Left lung (tissue), 10 donors: ENCODE data around the gene MAPT. TPM values are rescaled to one million over a fixed set of nuclear protein-coding genes. Genes with fewer than 3 reads are reported as not detected.
A peak's percentile ranks its signal among the peaks of the same experiment; 100 is the strongest.

Source experiments
- ATAC-seq: fragments of 200-7000 bp; cut with Tn5 transposase; one replicate; pipeline ENCODE4 v1.9.1; 2020; ENCODE audit warnings: moderate library complexity
- DNase-seq, 4 donors: peaks; one replicate each; pipeline ENCODE4 v3.0.0-alpha.2; 2013 to 2020
- H3K27ac ChIP-seq, 2 donors: fragments of 200-600 bp; sonication (generic) in 1 of 2; one replicate each; pipeline versions ENCODE4 v1.5.0 to v1.8.0; 2020 to 2021
- H3K27me3 ChIP-seq, 2 donors: fragments of 200-600 bp; sonication (generic) in 1 of 2; one replicate each; pipeline versions ENCODE4 v1.5.0 to v1.8.0; 2020 to 2021
- H3K36me3 ChIP-seq, 2 donors: fragments of 200-600 bp; sonication (generic) in 1 of 2; one replicate each; pipeline versions ENCODE4 v1.5.0 to v1.8.0; 2020 to 2021
- H3K4me1 ChIP-seq, 2 donors: fragments of 200-600 bp; one replicate each; pipeline ENCODE4 v1.8.0; 2021
- H3K4me3 ChIP-seq, 2 donors: fragments of 200-600 bp; sonication (generic) in 1 of 2; one replicate each; pipeline versions ENCODE4 v1.5.0 to v1.8.0; 2020 to 2021; ENCODE audit warnings: mild to moderate bottlenecking in 1 of 2
- H3K9me3 ChIP-seq, 2 donors: fragments of 200-600 bp; sonication (generic) in 1 of 2; one replicate each; pipeline versions ENCODE4 v1.5.0 to v1.8.0; 2020 to 2021
- CTCF ChIP-seq, 2 donors: fragments of 200-600 bp; sonication (generic) in 1 of 2; IDR thresholded peaks; one replicate each; pipeline versions ENCODE4 v1.5.0 to v1.8.0; 2021; ENCODE audit warnings: antibody characterized with exemption in 2 of 2
- intact Hi-C, 2 donors: fragments of 100-400 bp; cut with DNase I; formaldehyde crosslinking; loops; one replicate each; pipeline versions ENCODE4 v1.11.2 to v1.14.2; 2022
- polyA plus RNA-seq, 6 donors: library from polyadenylated mRNA; unstranded; fragments of 120-200 nt; gene quantifications; one replicate each; pipeline ENCODE4 v1.2.1, GENCODE V29; 2013; ENCODE audit not compliant: insufficient read length in 6 of 6
- total RNA-seq, 2 donors: library from RNA; stranded (reverse); fragmentation: NEBNext Ultra II Directional; extraction: Animal tissue kit (Norgen Biotek cat#: 25700); gene quantifications; one replicate each; pipeline ENCODE4 v1.2.1, GENCODE V29; 2021
- donor health status: DM: no; HTN: yes; CAD: no.
- donor health status: DM: no; HTN: no; CAD: no.

MAPT gene
- total and polyA plus RNA-seq, 8 donors: 0.99 to 7.7 (median 5.5) TPM

GRCh38 chr17:45970659-45971058, 76.3 kb downstream of the MAPT start:
- Histone ChIP-seq H3K9me3 (no peaks in the 10 kb centered on the region), H3K27me3 (peaks cover 0 to 10% of the 10 kb centered on the region in 2 donors), H3K4me3 (no peak overlapping the region), H3K4me1 (no peaks in the 10 kb centered on the region), H3K36me3 (no peaks in the 10 kb centered on the region), H3K27ac (no peak overlapping the region)
- TF ChIP-seq CTCF (IDR thresholded peaks at IDR 0.05): no peak
- DNase-seq (no peak), ATAC-seq (no peak)
- intact Hi-C loops: no loop called here

GRCh38 chr17:45971698-45972141, 77.4 kb downstream of the MAPT start:
- Histone ChIP-seq H3K27me3 (peaks cover 0 to 7% of the 10 kb centered on the region in 2 donors), H3K36me3 (no peaks in the 10 kb centered on the region), H3K4me1 (no peaks in the 10 kb centered on the region), H3K4me3 (no peak overlapping the region), H3K27ac (no peak overlapping the region), H3K9me3 (no peaks in the 10 kb centered on the region)
- intact Hi-C loops: no loop called here
- TF ChIP-seq CTCF (IDR thresholded peaks at IDR 0.05): no peak
- DNase-seq (no peak), ATAC-seq (no peak)

DNA sequence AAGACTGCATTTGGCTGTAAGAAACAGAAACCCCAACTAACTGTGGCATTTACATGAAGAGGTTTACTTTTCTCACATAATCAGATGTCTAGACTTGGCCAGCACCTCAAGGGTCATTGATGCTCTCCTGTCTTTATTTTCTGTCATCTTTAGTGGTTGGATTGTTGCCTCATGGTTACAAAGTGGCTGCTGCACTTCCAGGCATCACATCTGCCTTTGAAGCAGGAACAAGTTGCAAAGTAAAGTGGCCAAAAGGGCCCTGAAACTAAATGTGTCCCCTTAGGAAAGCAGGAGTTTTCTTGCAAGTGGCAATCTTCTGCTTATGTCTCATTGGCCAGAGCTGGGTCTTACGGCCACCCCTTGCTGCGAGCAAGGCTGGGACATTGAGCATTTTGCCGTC, 78.2 kb downstream of the MAPT start:
- ATAC-seq: no peak
- no peak for TF ChIP-seq CTCF (IDR thresholded peaks at IDR 0.05)
- no peaks in the 10 kb centered on the region for H3K4me1 ChIP-seq
- no peak for DNase-seq
- H3K27ac ChIP-seq: no peak overlapping the region
- intact Hi-C loops: no loop called here
- no peaks in the 10 kb centered on the region for H3K36me3 ChIP-seq
- H3K4me3 ChIP-seq: no peak overlapping the region
- H3K27me3 ChIP-seq: peaks cover 0 to 7% of the 10 kb centered on the region in 2 donors
- H3K9me3 ChIP-seq: no peaks in the 10 kb centered on the region

DNA sequence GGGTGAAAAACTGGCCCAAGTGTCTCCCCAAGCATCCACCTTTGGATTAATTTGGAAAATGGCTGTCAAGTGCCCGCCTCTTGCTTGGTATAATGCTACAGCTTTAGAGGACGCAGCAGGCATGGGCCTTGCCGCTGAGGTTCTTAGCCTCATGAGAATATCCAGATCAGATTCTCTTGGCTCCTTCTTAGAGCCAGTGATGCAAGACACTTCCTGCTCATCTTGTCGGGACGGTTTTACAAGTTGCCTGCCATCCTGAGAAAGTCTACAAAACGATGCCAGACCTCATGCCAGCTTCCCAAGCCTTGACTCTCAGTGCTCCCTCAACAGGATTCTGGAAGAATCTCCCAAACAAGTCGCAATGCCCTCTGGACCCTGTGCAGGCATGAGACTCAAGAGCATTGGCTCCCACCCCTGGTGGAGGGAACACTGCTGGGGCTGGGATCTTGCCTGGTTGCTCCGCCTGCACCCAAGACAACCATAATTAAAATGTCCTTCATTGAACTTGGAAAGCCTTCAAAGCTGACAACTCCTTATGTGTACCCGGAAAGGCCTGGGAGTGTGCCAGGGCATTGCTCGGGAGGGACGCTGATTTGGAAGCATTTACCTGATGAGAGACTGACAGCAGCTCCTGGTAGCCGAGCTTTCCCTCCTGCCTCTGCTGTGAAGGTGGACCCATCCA, 78.9 kb downstream of the MAPT start:
- no peak for ATAC-seq
- TF ChIP-seq CTCF (IDR thresholded peaks at IDR 0.05): no peak
- Histone ChIP-seq H3K36me3 (no peaks in the 10 kb centered on the region), H3K4me1 (no peaks in the 10 kb centered on the region), H3K4me3 (no peak overlapping the region), H3K27me3 (peaks cover 0 to 7% of the 10 kb centered on the region in 2 donors), H3K27ac (no peak overlapping the region), H3K9me3 (no peaks in the 10 kb centered on the region)
- no peak for DNase-seq
- intact Hi-C loops: no loop called here

- TF ChIP-seq CTCF (IDR thresholded peaks at IDR 0.05): no peak
- no peaks in the 10 kb centered on the region for H3K27me3 ChIP-seq
- no peaks in the 10 kb centered on the region for H3K4me1 ChIP-seq
- intact Hi-C loops: no loop called here
- DNase-seq: no peak
- no peaks in the 10 kb centered on the region for H3K36me3 ChIP-seq
- H3K27ac ChIP-seq: no peak overlapping the region
- H3K9me3 ChIP-seq: no peaks in the 10 kb centered on the region
- ATAC-seq: peak; percentile 18
- no peak overlapping the region for H3K4me3 ChIP-seq
Observed at GRCh38 chr17:45973946-45974859, 79.8 kb downstream of the MAPT start.
